Mesenchymal stem cell (in vitro differentiated cells and primary cell): Measurements from ENCODE around the gene NTN4.

Experiments
- DNase-seq: peaks from one replicate; pipeline ENCODE4 v3.0.0-alpha.2; 2013
- H2AFZ ChIP-seq: one replicate; pipeline ENCODE4 v1.6.1; 2013; ENCODE audit warnings: low read depth, mild to moderate bottlenecking, control low read depth, inconsistent platforms, low read length, moderate library complexity
- H2AK5ac ChIP-seq: 2 replicates; pipeline ENCODE4 v1.6.1; 2013; ENCODE audit warnings: low read length, moderate library complexity, mild to moderate bottlenecking, inconsistent platforms; ENCODE audit not compliant: severe bottlenecking
- H2BK120ac ChIP-seq: one replicate; pipeline ENCODE4 v1.6.1; 2013; ENCODE audit warnings: low read depth, mild to moderate bottlenecking, inconsistent platforms, low read length, moderate library complexity
- H2BK12ac ChIP-seq, 2 experiments: one replicate each; pipeline ENCODE4 v1.6.1; 2013; ENCODE audit warnings: inconsistent platforms in 2 of 2, low read length in 2 of 2, mild to moderate bottlenecking in 2 of 2, moderate library complexity in 2 of 2, control low read depth in 1 of 2
- H2BK15ac ChIP-seq: one replicate; pipeline ENCODE4 v1.6.1; 2013; ENCODE audit warnings: mild to moderate bottlenecking, low read depth, inconsistent platforms; ENCODE audit not compliant: poor library complexity, severe bottlenecking
- H2BK5ac ChIP-seq: 2 replicates; pipeline ENCODE4 v1.6.1; 2013; ENCODE audit warnings: low read depth, mild to moderate bottlenecking, low read length, control low read depth, inconsistent platforms; ENCODE audit not compliant: poor library complexity, severe bottlenecking
- H3K14ac ChIP-seq, 2 experiments: one replicate each; pipeline ENCODE4 v1.6.1; 2013; ENCODE audit warnings: inconsistent platforms in 2 of 2, low read length in 2 of 2, control low read depth in 1 of 2, mild to moderate bottlenecking in 1 of 2, moderate library complexity in 1 of 2
- H3K18ac ChIP-seq, 2 experiments: one replicate each; pipeline ENCODE4 v1.6.1; 2013; ENCODE audit warnings: inconsistent platforms in 2 of 2, low read length in 2 of 2, control low read depth in 1 of 2, low read depth in 1 of 2, mild to moderate bottlenecking in 1 of 2
- H3K23ac ChIP-seq, 2 experiments: one replicate each; pipeline ENCODE4 v1.6.1; 2013; ENCODE audit warnings: inconsistent platforms in 2 of 2, low read length in 2 of 2, mild to moderate bottlenecking in 2 of 2, moderate library complexity in 2 of 2, control low read depth in 1 of 2
- H3K27ac ChIP-seq: 2 replicates; pipeline ENCODE4 v1.5.1; 2013; ENCODE audit warnings: mild to moderate bottlenecking, moderate library complexity, low read length, control low read depth, inconsistent platforms; ENCODE audit not compliant: poor library complexity, severe bottlenecking
- H3K27me3 ChIP-seq, 2 experiments: 2 replicates each; pipeline versions ENCODE4 v1.6.1 to v1.7.0; 2013; ENCODE audit warnings: low read length in 2 of 2, mild to moderate bottlenecking in 2 of 2, moderate library complexity in 2 of 2, control low read depth in 1 of 2, inconsistent platforms in 1 of 2; ENCODE audit not compliant: control insufficient read depth in 1 of 2, insufficient read depth in 1 of 2
- H3K36me3 ChIP-seq, 2 experiments: 2 replicates each; pipeline versions ENCODE4 v1.6.1 to v1.7.0; 2013; ENCODE audit warnings: low read length in 2 of 2, control low read depth in 1 of 2, inconsistent platforms in 1 of 2, low read depth in 1 of 2, mild to moderate bottlenecking in 1 of 2; ENCODE audit not compliant: insufficient read depth in 2 of 2, control insufficient read depth in 1 of 2
- H3K4ac ChIP-seq, 2 experiments: one replicate each; pipeline ENCODE4 v1.6.1; 2013; ENCODE audit warnings: inconsistent platforms in 2 of 2, low read length in 2 of 2, mild to moderate bottlenecking in 2 of 2, moderate library complexity in 2 of 2, control low read depth in 1 of 2, low read depth in 1 of 2
- H3K4me1 ChIP-seq: 2 replicates; pipeline ENCODE4 v1.6.1; 2013; ENCODE audit warnings: low read depth, low read length, control low read depth; ENCODE audit not compliant: control insufficient read depth, insufficient read depth
- H3K4me2 ChIP-seq: 2 replicates; pipeline ENCODE4 v1.6.1; 2013; ENCODE audit warnings: low read length, mild to moderate bottlenecking, inconsistent platforms; ENCODE audit not compliant: poor library complexity, severe bottlenecking
- H3K4me3 ChIP-seq, 2 experiments: 2 replicates each; pipeline versions ENCODE4 v1.5.1 to v1.7.0; 2013; ENCODE audit warnings: low read length in 2 of 2, mild to moderate bottlenecking in 2 of 2, control low read depth in 1 of 2, low read depth in 1 of 2; ENCODE audit not compliant: insufficient read depth in 1 of 2
- H3K79me1 ChIP-seq: replicated peaks from 2 replicates; pipeline ENCODE4 v1.6.1; 2013; ENCODE audit warnings: mild to moderate bottlenecking, control low read depth, low read length, inconsistent platforms; ENCODE audit not compliant: poor library complexity, severe bottlenecking
- H3K9ac ChIP-seq: 2 replicates; pipeline ENCODE4 v1.7.0; 2013; ENCODE audit warnings: mild to moderate bottlenecking, low read length, moderate library complexity
- H3K9me3 ChIP-seq: 2 replicates; pipeline ENCODE4 v1.7.0; 2013; ENCODE audit warnings: mild to moderate bottlenecking, low read length; ENCODE audit not compliant: control insufficient read depth
- H4K8ac ChIP-seq: one replicate; pipeline ENCODE4 v1.6.1; 2013; ENCODE audit warnings: inconsistent platforms, mild to moderate bottlenecking, low read length, moderate library complexity
- H4K91ac ChIP-seq: one replicate; pipeline ENCODE4 v1.6.1; 2013; ENCODE audit warnings: mild to moderate bottlenecking, low read length, inconsistent platforms
- WGBS: methylation state at CpG from one replicate; pipeline ENCODE4 v1.1.7; 2013; ENCODE audit warnings: mixed read lengths; 5-methylcytosine and 5-hydroxymethylcytosine counted together

The NTN4 gene

GRCh38 chr12:95715177-95715576 lies 75.4 kb downstream of the NTN4 start:
- Histone ChIP-seq H3K14ac (no peak overlapping the region), H3K36me3 (peaks cover 2 to 11% of the 10 kb centered on the region in 2 experiments), H3K9ac (no peak overlapping the region), H3K27me3 (no peaks in the 10 kb centered on the region), H3K4me2 (no peak overlapping the region), H2AFZ (no peak overlapping the region), H3K18ac (no peak overlapping the region), H3K27ac (no peak overlapping the region), H2BK120ac (no peak overlapping the region), H4K8ac (no peak overlapping the region), H2BK15ac (no peak overlapping the region), H3K23ac (no peak overlapping the region), H4K91ac (no peak overlapping the region), H3K4me1 (peaks cover 1% of the 10 kb centered on the region), H2AK5ac (no peak overlapping the region), H2BK5ac (no peak overlapping the region), H2BK12ac (no peak overlapping the region), H3K4ac (no peak overlapping the region), H3K79me1 (peaks cover 2% of the 10 kb centered on the region), H3K4me3 (no peak overlapping the region), H3K9me3 (no peaks in the 10 kb centered on the region)
- no peak for DNase-seq
- WGBS: 88% methylated on average over 1 of the region's 1 CpG

- Histone ChIP-seq H3K9ac (no peak overlapping the region), H3K36me3 (peaks cover 5 to 14% of the 10 kb centered on the region in 2 experiments), H3K27ac (no peak overlapping the region), H2AK5ac (no peak overlapping the region), H3K4ac (no peak overlapping the region), H3K23ac (no peak overlapping the region), H3K4me2 (no peak overlapping the region), H3K14ac (no peak overlapping the region), H2BK15ac (no peak overlapping the region), H3K18ac (no peak overlapping the region), H2BK5ac (no peak overlapping the region), H3K4me3 (no peak overlapping the region), H2AFZ (no peak overlapping the region), H2BK12ac (no peak overlapping the region), H4K8ac (no peak overlapping the region), H4K91ac (no peak overlapping the region), H3K79me1 (peaks cover 2% of the 10 kb centered on the region), H2BK120ac (no peak overlapping the region), H3K9me3 (no peaks in the 10 kb centered on the region), H3K4me1 (peaks cover 1% of the 10 kb centered on the region), H3K27me3 (no peaks in the 10 kb centered on the region)
- 69% methylated on average over 1 of the region's 3 CpGs for WGBS
- DNase-seq: no peak
Measured at GRCh38 chr12:95712269-95712668, 78.3 kb downstream of the NTN4 start.

GRCh38 chr12:95710386-95710785 lies 80.2 kb downstream of the NTN4 start:
- H3K79me1 ChIP-seq: peaks cover 4% of the 10 kb centered on the region
- no peaks in the 10 kb centered on the region for H3K4me1 ChIP-seq
- no peak for DNase-seq
- no peak overlapping the region for H2BK15ac ChIP-seq
- H3K18ac ChIP-seq: no peak overlapping the region
- H2BK120ac ChIP-seq: no peak overlapping the region
- H2BK5ac ChIP-seq: no peak overlapping the region
- no peaks in the 10 kb centered on the region for H3K9me3 ChIP-seq
- H2AK5ac ChIP-seq: no peak overlapping the region
- 96% methylated on average over 8 of the region's 8 CpGs for WGBS
- no peak overlapping the region for H4K91ac ChIP-seq
- no peak overlapping the region for H3K4me2 ChIP-seq
- H3K27me3 ChIP-seq: peaks cover 0 to 11% of the 10 kb centered on the region in 2 experiments
- H2BK12ac ChIP-seq: no peak overlapping the region
- no peak overlapping the region for H3K4ac ChIP-seq
- peaks cover 5 to 16% of the 10 kb centered on the region in 2 experiments for H3K36me3 ChIP-seq
- no peak overlapping the region for H3K4me3 ChIP-seq
- H3K27ac ChIP-seq: no peak overlapping the region
- H3K14ac ChIP-seq: no peak overlapping the region
- H3K23ac ChIP-seq: no peak overlapping the region
- no peak overlapping the region for H2AFZ ChIP-seq
- H3K9ac ChIP-seq: no peak overlapping the region
- H4K8ac ChIP-seq: no peak overlapping the region

GRCh38 chr12:95709152-95709551 lies 81.4 kb downstream of the NTN4 start:
- H3K23ac ChIP-seq: no peak overlapping the region
- no peak overlapping the region for H4K91ac ChIP-seq
- H2BK12ac ChIP-seq: no peak overlapping the region
- H2AFZ ChIP-seq: no peak overlapping the region
- H3K36me3 ChIP-seq: peaks cover 5 to 16% of the 10 kb centered on the region in 2 experiments
- H3K79me1 ChIP-seq: peaks cover 4% of the 10 kb centered on the region
- no peak overlapping the region for H3K27ac ChIP-seq
- no peak overlapping the region for H3K4ac ChIP-seq
- H3K14ac ChIP-seq: no peak overlapping the region
- peak; percentile 21 for DNase-seq
- H2BK15ac ChIP-seq: no peak overlapping the region
- no peaks in the 10 kb centered on the region for H3K4me1 ChIP-seq
- H3K4me2 ChIP-seq: no peak overlapping the region
- no peak overlapping the region for H3K18ac ChIP-seq
- H2AK5ac ChIP-seq: no peak overlapping the region
- H3K4me3 ChIP-seq: no peak overlapping the region
- no peak overlapping the region for H3K9ac ChIP-seq
- no peak overlapping the region for H2BK5ac ChIP-seq
- 53% methylated on average over 1 of the region's 2 CpGs for WGBS
- no peak overlapping the region for H2BK120ac ChIP-seq
- no peaks in the 10 kb centered on the region for H3K9me3 ChIP-seq
- peaks cover 0 to 19% of the 10 kb centered on the region in 2 experiments for H3K27me3 ChIP-seq
- no peak overlapping the region for H4K8ac ChIP-seq
